Thyroid gland (tissue), 4 donors: ENCODE results near the gene COASY. TPM values are rescaled to one million over a fixed set of nuclear protein-coding genes. Genes with fewer than 3 reads are reported as not detected.

Experiments used
- DNase-seq, 2 donors: peaks; one replicate each; pipeline ENCODE4 v3.0.0-alpha.2; 2019
- H3K27ac ChIP-seq, 3 donors: fragments of 200-600 bp; sonication (generic); 1 replicate in 2 of 3; 2 replicates in 1 of 3; pipeline ENCODE4 v1.5.1; 2016 to 2019; ENCODE audit warnings: mild to moderate bottlenecking in 1 of 3, moderate library complexity in 1 of 3
- H3K27me3 ChIP-seq: fragments of 200-600 bp; sonication (generic); one replicate; pipeline ENCODE4 v1.5.1; 2019
- H3K36me3 ChIP-seq, 2 donors: fragments of 200-600 bp; sonication (generic); one replicate each; pipeline ENCODE4 v1.5.1; 2016 to 2019
- H3K4me1 ChIP-seq, 2 donors: fragments of 200-600 bp; sonication (generic); one replicate each; pipeline ENCODE4 v1.5.1; 2017 to 2019
- H3K4me3 ChIP-seq, 3 donors: fragments of 200-600 bp; sonication (generic); replicated peaks in 1 of 3; 1 replicate in 2 of 3; 2 replicates in 1 of 3; pipeline ENCODE4 v1.5.1; 2016; ENCODE audit warnings: mild to moderate bottlenecking in 1 of 3
- H3K9me3 ChIP-seq: fragments of 200-600 bp; sonication (generic); one replicate; pipeline ENCODE4 v1.5.1; 2017
- CTCF ChIP-seq, 6 experiments: fragments of 200-600 bp in 3 of 6; fragments of 450-650 bp in 3 of 6; sonication (generic) in 3 of 6; IDR thresholded peaks; one replicate each; pipeline ENCODE4 v1.5.1; 2016 to 2019; ENCODE audit warnings: antibody characterized with exemption in 6 of 6, mild to moderate bottlenecking in 2 of 6, inconsistent platforms in 1 of 6, moderate library complexity in 1 of 6
- POLR2A ChIP-seq, 2 donors: fragments of 450-650 bp; IDR thresholded peaks; one replicate each; pipeline ENCODE4 v1.6.1; 2017; ENCODE audit warnings: antibody characterized with exemption in 2 of 2, mild to moderate bottlenecking in 2 of 2, moderate library complexity in 1 of 2
- WGBS, 2 donors: methylation state at CpG; one replicate each; pipeline ENCODE4 v1.1.5; 2017; 5-methylcytosine and 5-hydroxymethylcytosine counted together
- intact Hi-C: fragments of 100-400 bp; cut with DNase I; formaldehyde crosslinking; loops from one replicate; pipeline ENCODE4 v1.15.1; 2023
- total RNA-seq, 4 donors: library from RNA; depleted of rRNA; stranded (reverse); fragments of >200 nt; gene quantifications; one replicate each; pipeline ENCODE4 v1.2.3, GENCODE V29; 2016

COASY gene
- total RNA-seq, 4 donors from 2014 or later = 32.7 to 60.9 (median 48.7) TPM

GRCh38 chr17:42519546-42520491 is 42.1 kb upstream of the COASY start:
- Histone ChIP-seq H3K9me3 (no peaks in the 10 kb centered on the region), H3K4me1 (peaks cover 24 to 60% of the 10 kb centered on the region in 2 donors), H3K36me3 (peaks cover 2 to 14% of the 10 kb centered on the region in 2 donors), H3K4me3 (no peak overlapping the region), H3K27ac (peak overlapping the region; percentile 93 to 99 (median 96)), H3K27me3 (no peaks in the 10 kb centered on the region)
- WGBS, 2 donors = 45 to 48% methylated on average over 12 of the region's 12 CpGs
- TF ChIP-seq CTCF (IDR thresholded peaks at IDR 0.05) (no peak), POLR2A (IDR thresholded peaks at IDR 0.05) (peak in 1 of 2 donors; percentile 60)
- DNase-seq = peak; percentile 92 to 95
- intact Hi-C loops = loop anchor here (5.0 kb wide), 1 partner anchor 98 kb away; the partner anchor contains the start of gene CAVIN1

- Histone ChIP-seq H3K4me3 (no peak overlapping the region), H3K4me1 (peaks cover 24 to 60% of the 10 kb centered on the region in 2 donors), H3K27me3 (no peaks in the 10 kb centered on the region), H3K27ac (peak overlapping the region; percentile 93 to 99 (median 96)), H3K9me3 (no peaks in the 10 kb centered on the region), H3K36me3 (peaks cover 0 to 13% of the 10 kb centered on the region in 2 donors)
- DNase-seq = no peak
- no peak for TF ChIP-seq CTCF (IDR thresholded peaks at IDR 0.05)
- no peak for TF ChIP-seq POLR2A (IDR thresholded peaks at IDR 0.05)
- WGBS, 2 donors = 50 to 61% methylated on average over 9 of the region's 9 CpGs
- intact Hi-C loops = no loop called here
Measured at GRCh38 chr17:42520540-42520951, 41.4 kb upstream of the COASY start.

GRCh38 chr17:42521036-42521435 is 40.9 kb upstream of the COASY start:
- Histone ChIP-seq H3K27ac (peak overlapping the region; percentile 93 to 99 (median 96)), H3K36me3 (peaks cover 0 to 13% of the 10 kb centered on the region in 2 donors), H3K4me3 (no peak overlapping the region), H3K9me3 (no peaks in the 10 kb centered on the region), H3K4me1 (peaks cover 24 to 64% of the 10 kb centered on the region in 2 donors), H3K27me3 (no peaks in the 10 kb centered on the region)
- WGBS, 2 donors = 77 to 79% methylated on average over 8 of the region's 8 CpGs
- intact Hi-C loops = no loop called here
- TF ChIP-seq CTCF (IDR thresholded peaks at IDR 0.05) (no peak), POLR2A (IDR thresholded peaks at IDR 0.05) (no peak)
- no peak for DNase-seq

- peaks cover 30 to 71% of the 10 kb centered on the region in 2 donors for H3K4me1 ChIP-seq
- WGBS, 2 donors = 81 to 83% methylated on average over 8 to 10 of the region's 11 CpGs
- no peak for DNase-seq
- TF ChIP-seq CTCF (IDR thresholded peaks at IDR 0.05) (no peak), POLR2A (IDR thresholded peaks at IDR 0.05) (no peak)
- peak overlapping the region in 2 of 3 donors; percentile 93 to 99 for H3K27ac ChIP-seq
- no peak overlapping the region for H3K4me3 ChIP-seq
- intact Hi-C loops = no loop called here
- H3K9me3 ChIP-seq = no peaks in the 10 kb centered on the region
- H3K27me3 ChIP-seq = no peaks in the 10 kb centered on the region
- peaks cover 0 to 11% of the 10 kb centered on the region in 2 donors for H3K36me3 ChIP-seq
Measured at GRCh38 chr17:42521666-42522262, 40.2 kb upstream of the COASY start.
